ENCODE results near the gene RBM14.
"Not testable (repeated sequence)": the region's sequence is repeated elsewhere in the genome, so short reads cannot be mapped to it uniquely, and the experiment has no call there.

RBM14 gene

DNA sequence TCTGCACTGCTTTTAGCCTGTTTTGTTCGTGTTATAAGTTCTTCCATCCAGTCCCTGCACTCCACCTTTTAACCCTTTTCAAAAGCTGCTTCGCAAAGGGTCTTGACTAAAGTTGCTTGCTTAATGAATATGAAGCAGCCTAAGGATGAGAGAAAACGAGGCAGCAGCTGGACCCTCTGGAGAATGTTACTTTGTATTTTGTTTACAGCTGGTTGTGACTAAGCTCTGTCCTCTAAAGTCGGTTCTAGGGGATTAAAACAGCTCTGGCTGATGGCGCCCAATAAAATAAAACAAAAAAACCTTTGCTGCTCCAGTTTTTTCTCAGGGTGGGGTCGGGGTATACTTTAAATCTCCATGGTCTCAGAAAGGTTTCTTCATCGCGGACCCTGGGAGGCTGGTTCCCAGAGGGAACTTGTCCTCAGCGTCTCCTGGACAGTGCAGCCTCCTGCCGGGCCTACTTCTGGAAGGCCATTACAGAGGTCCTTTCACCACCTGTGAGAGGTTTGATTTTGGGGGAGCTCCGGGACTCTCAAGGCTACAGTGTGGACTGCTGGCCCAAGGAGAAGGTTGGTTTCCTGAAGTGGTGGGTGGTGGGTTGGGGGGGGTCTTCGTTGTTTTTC lies 21.2 kb downstream of the RBM14 start:
- peak; percentile 65 for DNase-seq

DNA sequence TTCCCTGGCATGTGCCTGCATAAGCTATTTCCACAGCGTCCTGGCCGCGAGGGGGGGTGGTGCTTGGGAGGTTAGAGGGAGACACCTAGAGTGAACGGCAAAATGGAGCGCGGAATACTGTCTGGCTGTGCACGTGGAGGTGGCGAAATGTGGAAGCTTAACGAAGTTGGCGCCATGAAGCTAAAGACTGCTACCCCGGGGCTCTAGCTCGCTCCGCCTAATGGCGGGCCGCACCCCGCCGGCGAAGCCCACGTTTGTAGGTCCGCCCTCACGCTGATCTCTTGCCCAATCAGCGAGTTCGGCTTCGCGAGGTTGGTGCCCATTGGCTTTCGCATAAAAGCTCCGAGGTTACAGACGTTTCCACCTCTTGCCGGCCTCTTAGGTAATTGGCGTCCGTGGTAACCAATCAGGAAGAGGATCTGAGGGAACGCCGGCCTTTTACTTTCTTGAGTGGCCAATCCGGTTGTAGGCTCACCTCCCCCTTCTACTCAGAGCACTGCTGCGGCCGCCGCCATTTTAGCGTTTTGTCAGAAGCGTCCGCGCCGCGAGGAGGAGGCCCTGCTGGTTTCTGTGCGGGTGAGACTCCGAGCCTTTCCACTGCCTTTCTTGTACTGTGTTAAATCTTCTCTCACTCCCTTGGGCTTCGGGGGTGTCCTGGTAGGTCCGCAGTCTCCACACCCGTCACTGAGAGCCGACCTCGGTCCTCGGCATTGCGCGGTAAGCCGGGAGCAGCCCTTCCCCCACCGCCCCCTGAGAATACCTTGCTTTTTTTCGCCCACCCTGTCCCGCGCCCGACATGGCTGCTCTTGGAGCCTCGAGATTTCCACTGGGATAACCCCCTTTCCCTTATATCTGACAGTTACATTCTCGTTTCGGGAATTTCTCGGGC lies 22.0 kb downstream of the RBM14 start, which contains the start of gene RBM4:
TSS of gene RBM4 (plus strand) at position 527 of the 889 bp plus-strand sequence. CDS start 1,009 bp downstream, outside the sequence.
- DNase-seq, result peak; percentile 99

GRCh38 chr11:66639066-66639813 lies 22.8 kb downstream of the RBM14 start:
- DNase-seq, result no peak

DNA sequence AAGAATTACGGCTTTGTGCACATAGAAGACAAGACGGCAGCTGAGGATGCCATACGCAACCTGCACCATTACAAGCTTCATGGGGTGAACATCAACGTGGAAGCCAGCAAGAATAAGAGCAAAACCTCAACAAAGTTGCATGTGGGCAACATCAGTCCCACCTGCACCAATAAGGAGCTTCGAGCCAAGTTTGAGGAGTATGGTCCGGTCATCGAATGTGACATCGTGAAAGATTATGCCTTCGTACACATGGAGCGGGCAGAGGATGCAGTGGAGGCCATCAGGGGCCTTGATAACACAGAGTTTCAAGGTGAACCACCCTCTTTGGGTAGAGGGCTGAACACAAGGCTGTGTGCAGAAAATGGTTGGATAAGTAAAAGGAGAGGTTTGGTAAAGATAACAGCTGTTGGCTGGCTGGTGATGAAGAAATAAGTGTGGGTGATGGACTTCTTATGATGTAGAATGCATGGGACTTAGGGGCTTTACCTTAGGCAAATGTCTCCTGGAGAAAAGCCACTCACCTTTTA lies 23.4 kb downstream of the RBM14 start:
- not testable (repeated sequence) for DNase-seq

- DNase-seq, result peak; percentile 38
These were observed 25.4 kb downstream of the RBM14 start for GRCh38 chr11:66641834-66642233.

DNA sequence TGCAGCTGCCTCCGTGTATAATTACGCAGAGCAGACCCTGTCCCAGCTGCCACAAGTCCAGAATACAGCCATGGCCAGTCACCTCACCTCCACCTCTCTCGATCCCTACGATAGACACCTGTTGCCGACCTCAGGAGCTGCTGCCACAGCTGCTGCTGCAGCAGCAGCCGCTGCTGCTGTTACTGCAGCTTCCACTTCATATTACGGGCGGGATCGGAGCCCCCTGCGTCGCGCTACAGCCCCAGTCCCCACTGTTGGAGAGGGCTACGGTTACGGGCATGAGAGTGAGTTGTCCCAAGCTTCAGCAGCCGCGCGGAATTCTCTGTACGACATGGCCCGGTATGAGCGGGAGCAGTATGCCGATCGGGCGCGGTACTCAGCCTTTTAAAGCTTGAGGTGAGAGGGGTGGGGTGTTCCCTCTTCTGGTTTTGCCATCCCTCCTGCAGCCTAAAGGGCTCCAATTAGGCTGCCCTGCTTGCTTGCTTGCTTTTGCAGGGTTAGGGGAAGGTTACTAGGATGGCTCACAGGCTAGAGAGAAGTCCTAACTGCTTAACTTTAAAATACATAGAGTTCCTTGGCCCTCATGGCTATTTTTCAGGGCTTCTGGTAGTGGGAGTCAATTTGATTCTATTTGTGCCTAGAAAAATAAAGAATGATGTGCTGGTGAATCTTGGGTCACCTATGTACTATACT lies 27.5 kb downstream of the RBM14 start:
- DNase-seq, result no peak

- no peak for DNase-seq
These were observed 30.4 kb downstream of the RBM14 start for GRCh38 chr11:66646828-66647227.

GRCh38 chr11:66649903-66650302 lies 33.5 kb downstream of the RBM14 start:
- DNase-seq, result no peak

GRCh38 chr11:66651016-66651415 lies 34.6 kb downstream of the RBM14 start:
- no peak for DNase-seq

- DNase-seq, result no peak
These were observed 36.2 kb downstream of the RBM14 start for GRCh38 chr11:66652651-66653050.

DNA sequence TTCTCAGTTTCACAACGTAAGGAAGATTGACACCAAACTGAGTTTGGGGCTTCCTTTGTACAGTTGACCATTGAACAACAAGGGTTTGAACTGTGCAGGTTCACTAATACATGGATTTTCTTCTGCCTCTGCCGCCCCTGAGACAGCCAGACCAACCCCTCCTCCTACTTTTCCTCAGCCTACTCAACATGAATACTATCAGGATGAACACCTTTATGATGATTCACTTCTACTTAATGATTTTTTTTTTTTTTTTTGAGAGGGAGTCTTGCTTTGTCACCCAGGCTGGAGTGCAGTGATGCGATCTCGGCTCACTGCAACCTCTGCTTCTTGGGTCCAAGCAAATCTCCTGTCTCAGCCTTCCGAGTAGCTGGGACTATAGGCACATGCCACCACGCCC lies 36.7 kb downstream of the RBM14 start:
- DNase-seq, result no peak

- DNase-seq, result no peak
These were observed 43.3 kb downstream of the RBM14 start for GRCh38 chr11:66659763-66660162.

GRCh38 chr11:66663741-66664296 lies 47.4 kb downstream of the RBM14 start:
- DNase-seq, result peak; percentile 57

GRCh38 chr11:66665369-66665768 lies 48.9 kb downstream of the RBM14 start:
- DNase-seq, result no peak

DNA sequence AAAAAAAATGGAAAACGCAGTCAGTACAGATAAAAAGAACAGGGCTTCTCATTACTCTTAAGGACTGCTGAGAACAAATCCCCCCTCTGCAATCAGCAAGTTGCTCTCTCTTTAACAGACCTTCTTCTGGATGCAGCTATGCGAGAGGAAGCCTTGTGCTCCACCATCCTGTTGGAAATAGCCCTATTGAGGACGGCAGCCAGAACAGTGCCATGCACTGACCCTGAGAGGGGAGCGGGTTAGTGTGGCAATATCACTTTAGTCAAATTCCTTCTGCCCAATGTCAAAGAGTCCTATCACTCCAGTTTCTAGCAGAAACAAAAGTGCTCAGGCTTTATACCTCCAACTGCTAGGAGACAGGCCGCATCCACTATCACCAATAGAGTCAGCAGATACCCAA lies 54.4 kb downstream of the RBM14 start:
- DNase-seq, result no peak

DNA sequence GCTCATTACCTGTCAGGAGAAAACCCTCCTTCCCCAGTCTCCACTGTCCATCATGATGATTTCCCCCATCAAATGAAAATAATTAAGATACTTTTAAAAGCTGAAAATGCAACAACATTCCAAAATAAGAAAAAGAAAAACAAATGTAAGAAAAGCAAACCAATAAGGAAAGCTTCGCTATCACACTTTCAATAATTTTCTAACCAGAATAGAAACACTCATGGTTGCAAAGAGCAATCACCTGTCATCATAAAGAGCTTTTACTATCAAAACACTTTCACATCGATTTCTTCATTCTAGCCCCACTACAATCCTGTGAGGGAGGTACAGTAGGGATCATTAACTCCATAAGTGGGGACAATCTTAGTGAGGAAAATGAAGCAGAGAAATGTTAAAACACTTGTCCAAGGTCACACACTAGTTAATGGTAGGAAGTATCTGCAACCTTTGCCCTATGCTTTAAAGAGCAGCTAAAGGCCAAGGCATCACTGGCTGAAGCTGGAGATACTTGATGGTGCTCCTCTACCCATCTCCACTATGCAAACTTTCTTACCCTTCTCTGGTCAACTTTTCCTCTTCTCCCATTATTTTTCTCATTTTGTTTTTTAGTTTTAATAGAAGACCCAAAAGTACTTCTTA lies 58.7 kb downstream of the RBM14 start:
- DNase-seq, result peak; percentile 88

- DNase-seq, result no peak
These were observed 60.0 kb downstream of the RBM14 start for GRCh38 chr11:66676282-66676919.

Data from DMS79 (cell line).